Measurements from ENCODE around the gene CCNJ. TPM values are rescaled to one million over a fixed set of nuclear protein-coding genes. Genes with fewer than 3 reads are reported as not detected.

CCNJ gene
- polyA plus RNA-seq, 1 of the 3 experiments (the other 2 are of a cell fraction): 4.3 TPM

- 88% methylated on average over 2 of the region's 2 CpGs for WGBS (ENCODE audit: low lambda C conversion rate)
- no peak overlapping the region for H3K9ac ChIP-seq
- no peaks in the 10 kb centered on the region for H3K27me3 ChIP-seq (ENCODE audit: insufficient read depth)
- TF ChIP-seq YY1 (IDR thresholded peaks at IDR 0.05; ENCODE audit: low read depth): no peak
- TF ChIP-seq RFX5 (IDR thresholded peaks at IDR 0.05; ENCODE audit: low read length): no peak
- TF ChIP-seq GATA2 (CRISPR knock-in tag; IDR thresholded peaks at IDR 0.05): no peak
- no peak for TF ChIP-seq EP300 (IDR thresholded peaks at IDR 0.05; ENCODE audit: borderline replicate concordance in 1 of 2, low read depth in 1 of 2, low read length in 1 of 2)
- no peak for TF ChIP-seq MEF2A (IDR thresholded peaks at IDR 0.05; ENCODE audit: borderline replicate concordance, low read depth)
- TF ChIP-seq PBX3 (IDR thresholded peaks at IDR 0.05): no peak
- TF ChIP-seq TAF1 (IDR thresholded peaks at IDR 0.05; ENCODE audit: borderline replicate concordance, low read depth, low read length): no peak
- TF ChIP-seq GABPA (IDR thresholded peaks at IDR 0.05; ENCODE audit: low read depth): no peak
- no peak for TF ChIP-seq USF1 (IDR thresholded peaks at IDR 0.05; ENCODE audit: borderline replicate concordance, low read depth)
- TF ChIP-seq IRF3 (IDR thresholded peaks at IDR 0.05; ENCODE audit: low read depth, low read length): no peak
- TF ChIP-seq SMC3 (IDR thresholded peaks at IDR 0.05; ENCODE audit: low read depth, low read length): no peak
- peaks cover 4% of the 10 kb centered on the region for H3F3A ChIP-seq (replicated peaks; ENCODE audit: insufficient read depth)
- H3K36me3 ChIP-seq (replicated peaks in 1 of 2; ENCODE audit: control insufficient read depth in 1 of 2, insufficient read depth in 2 of 2, low read length in 1 of 2): peaks cover 13 to 40% of the 10 kb centered on the region in 2 experiments
- ChIA-PET POLR2A (no interaction called here), CTCF (interaction anchor here (1.3 to 2.1 kb wide), 2 partner anchors 10 to 282 kb away, joined by 3 to 4 read pairs; no protein-coding TSS in a partner anchor)
- H3K27ac ChIP-seq (ENCODE audit: low read depth in 2 of 2, low read length in 1 of 2): no peak overlapping the region
- H3K4me1 ChIP-seq (ENCODE audit: control insufficient read depth in 1 of 2, insufficient read depth in 2 of 2, low read depth in 1 of 2, low read length in 1 of 2): peaks cover 0 to 3% of the 10 kb centered on the region in 2 experiments; a peak in 2 of 4 replicates
- peaks cover 89% of the 10 kb centered on the region for H3K79me2 ChIP-seq (ENCODE audit: insufficient read depth)
- peaks cover 17% of the 10 kb centered on the region; the same call in 1 of the 2 replicates for H4K20me1 ChIP-seq (ENCODE audit: insufficient read depth)
- no peaks in the 10 kb centered on the region for H3K9me3 ChIP-seq
- H3K9me2 ChIP-seq: no peaks in the 10 kb centered on the region
- DNase-seq: no peak
- H3K4me2 ChIP-seq: no peak overlapping the region
- H2AFZ ChIP-seq (ENCODE audit: low read depth): no peak overlapping the region
- no peak overlapping the region for H3K4me3 ChIP-seq (ENCODE audit: low read depth in 2 of 2, low read length in 1 of 2)
Observed at GRCh38 chr10:96049340-96049739, 6.0 kb downstream of the CCNJ start.

GRCh38 chr10:96053985-96054384 lies 10.6 kb downstream of the CCNJ start:
- Histone ChIP-seq H3K27me3 (ENCODE audit: insufficient read depth) (no peaks in the 10 kb centered on the region), H4K20me1 (ENCODE audit: insufficient read depth) (peaks cover 9% of the 10 kb centered on the region; the same call in 1 of the 2 replicates), H3K9me2 (no peaks in the 10 kb centered on the region), H3K4me1 (ENCODE audit: control insufficient read depth in 1 of 2, insufficient read depth in 2 of 2, low read depth in 1 of 2, low read length in 1 of 2) (no peaks in the 10 kb centered on the region; a peak in 1 of 4 replicates), H3K79me2 (ENCODE audit: insufficient read depth) (peaks cover 51% of the 10 kb centered on the region), H3F3A (replicated peaks; ENCODE audit: insufficient read depth) (no peaks in the 10 kb centered on the region), H3K9ac (no peak overlapping the region), H3K4me3 (ENCODE audit: low read depth in 2 of 2, low read length in 1 of 2) (no peak overlapping the region), H3K27ac (ENCODE audit: low read depth in 2 of 2, low read length in 1 of 2) (no peak overlapping the region), H3K36me3 (replicated peaks in 1 of 2; ENCODE audit: control insufficient read depth in 1 of 2, insufficient read depth in 2 of 2, low read length in 1 of 2) (peaks cover 37 to 58% of the 10 kb centered on the region in 2 experiments), H3K9me3 (no peaks in the 10 kb centered on the region), H3K4me2 (no peak overlapping the region), H2AFZ (ENCODE audit: low read depth) (no peak overlapping the region)
- ChIA-PET CTCF (no interaction called here), POLR2A (no interaction called here)
- no peak for DNase-seq
- 95% methylated on average over 2 of the region's 2 CpGs for WGBS (ENCODE audit: low lambda C conversion rate)
- no peak for TF ChIP-seq MEF2A (IDR thresholded peaks at IDR 0.05; ENCODE audit: borderline replicate concordance, low read depth)
- no peak for TF ChIP-seq PBX3 (IDR thresholded peaks at IDR 0.05)
- TF ChIP-seq IRF3 (IDR thresholded peaks at IDR 0.05; ENCODE audit: low read depth, low read length): no peak
- TF ChIP-seq FOSL2 (IDR thresholded peaks at IDR 0.05; ENCODE audit: borderline replicate concordance, low read depth): no peak
- TF ChIP-seq TCF12 (IDR thresholded peaks at IDR 0.05): no peak

All from SK-N-SH (cell line).